G401.6 (cell line): ENCODE results near the gene STK31.
A peak's percentile ranks its signal among the peaks of the same experiment; 100 is the strongest.
"Not testable (repeated sequence)": the region's sequence is repeated elsewhere in the genome, so short reads cannot be mapped to it uniquely, and the experiment has no call there.

Experiments
- FAIRE-seq: peaks from 2 replicates; lab custom pipeline; 2012; peaks lifted over from hg19 to GRCh38; lab: Jason Lieb, UNC

STK31 gene, protein sequence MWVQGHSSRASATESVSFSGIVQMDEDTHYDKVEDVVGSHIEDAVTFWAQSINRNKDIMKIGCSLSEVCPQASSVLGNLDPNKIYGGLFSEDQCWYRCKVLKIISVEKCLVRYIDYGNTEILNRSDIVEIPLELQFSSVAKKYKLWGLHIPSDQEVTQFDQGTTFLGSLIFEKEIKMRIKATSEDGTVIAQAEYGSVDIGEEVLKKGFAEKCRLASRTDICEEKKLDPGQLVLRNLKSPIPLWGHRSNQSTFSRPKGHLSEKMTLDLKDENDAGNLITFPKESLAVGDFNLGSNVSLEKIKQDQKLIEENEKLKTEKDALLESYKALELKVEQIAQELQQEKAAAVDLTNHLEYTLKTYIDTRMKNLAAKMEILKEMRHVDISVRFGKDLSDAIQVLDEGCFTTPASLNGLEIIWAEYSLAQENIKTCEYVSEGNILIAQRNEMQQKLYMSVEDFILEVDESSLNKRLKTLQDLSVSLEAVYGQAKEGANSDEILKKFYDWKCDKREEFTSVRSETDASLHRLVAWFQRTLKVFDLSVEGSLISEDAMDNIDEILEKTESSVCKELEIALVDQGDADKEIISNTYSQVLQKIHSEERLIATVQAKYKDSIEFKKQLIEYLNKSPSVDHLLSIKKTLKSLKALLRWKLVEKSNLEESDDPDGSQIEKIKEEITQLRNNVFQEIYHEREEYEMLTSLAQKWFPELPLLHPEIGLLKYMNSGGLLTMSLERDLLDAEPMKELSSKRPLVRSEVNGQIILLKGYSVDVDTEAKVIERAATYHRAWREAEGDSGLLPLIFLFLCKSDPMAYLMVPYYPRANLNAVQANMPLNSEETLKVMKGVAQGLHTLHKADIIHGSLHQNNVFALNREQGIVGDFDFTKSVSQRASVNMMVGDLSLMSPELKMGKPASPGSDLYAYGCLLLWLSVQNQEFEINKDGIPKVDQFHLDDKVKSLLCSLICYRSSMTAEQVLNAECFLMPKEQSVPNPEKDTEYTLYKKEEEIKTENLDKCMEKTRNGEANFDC

DNA sequence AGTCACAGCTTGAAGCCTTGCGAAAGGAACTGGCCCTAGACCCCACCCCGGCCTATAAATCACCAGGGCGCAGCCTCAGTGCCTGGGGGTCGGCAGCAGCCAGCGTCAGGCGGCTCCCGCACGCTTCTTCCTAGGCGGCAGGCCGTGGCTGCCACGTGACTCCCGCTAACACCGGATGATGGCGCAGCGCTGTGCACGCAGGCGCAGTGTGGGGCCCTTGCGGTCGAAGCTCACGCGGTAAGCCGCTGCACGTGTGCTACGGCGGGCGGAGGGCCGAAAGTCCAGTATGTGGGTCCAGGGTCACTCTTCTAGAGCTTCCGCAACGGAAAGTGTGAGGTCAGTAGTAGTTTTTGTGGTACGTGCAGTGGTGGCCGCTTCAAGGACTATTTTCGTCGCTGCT, at the start of gene STK31:
STK31 (plus strand) TSS at position 220 of the 400 bp plus-strand sequence; CDS start at position 287, 67 bp downstream.
- no peak for FAIRE-seq

DNA sequence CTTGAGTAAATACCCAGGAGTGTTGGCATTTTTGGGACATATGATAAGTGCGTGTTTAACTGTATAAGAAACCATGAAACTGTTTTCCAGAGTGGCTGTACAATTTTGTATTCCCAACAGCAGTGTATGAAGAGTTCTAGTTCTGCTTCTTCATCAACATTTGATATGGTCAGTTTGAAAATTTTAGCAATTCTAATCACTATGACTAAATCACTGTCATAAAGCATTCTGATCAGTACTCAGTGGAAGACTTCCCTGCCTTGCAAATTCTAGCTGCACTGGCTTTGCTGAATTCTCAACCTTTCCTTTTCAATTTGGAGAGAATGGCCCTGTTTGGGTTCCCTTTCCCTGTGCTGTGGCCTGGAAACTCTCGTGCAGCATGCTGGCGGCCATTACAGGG, 48.6 kb upstream of the STK31 start:
- FAIRE-seq = no peak

DNA sequence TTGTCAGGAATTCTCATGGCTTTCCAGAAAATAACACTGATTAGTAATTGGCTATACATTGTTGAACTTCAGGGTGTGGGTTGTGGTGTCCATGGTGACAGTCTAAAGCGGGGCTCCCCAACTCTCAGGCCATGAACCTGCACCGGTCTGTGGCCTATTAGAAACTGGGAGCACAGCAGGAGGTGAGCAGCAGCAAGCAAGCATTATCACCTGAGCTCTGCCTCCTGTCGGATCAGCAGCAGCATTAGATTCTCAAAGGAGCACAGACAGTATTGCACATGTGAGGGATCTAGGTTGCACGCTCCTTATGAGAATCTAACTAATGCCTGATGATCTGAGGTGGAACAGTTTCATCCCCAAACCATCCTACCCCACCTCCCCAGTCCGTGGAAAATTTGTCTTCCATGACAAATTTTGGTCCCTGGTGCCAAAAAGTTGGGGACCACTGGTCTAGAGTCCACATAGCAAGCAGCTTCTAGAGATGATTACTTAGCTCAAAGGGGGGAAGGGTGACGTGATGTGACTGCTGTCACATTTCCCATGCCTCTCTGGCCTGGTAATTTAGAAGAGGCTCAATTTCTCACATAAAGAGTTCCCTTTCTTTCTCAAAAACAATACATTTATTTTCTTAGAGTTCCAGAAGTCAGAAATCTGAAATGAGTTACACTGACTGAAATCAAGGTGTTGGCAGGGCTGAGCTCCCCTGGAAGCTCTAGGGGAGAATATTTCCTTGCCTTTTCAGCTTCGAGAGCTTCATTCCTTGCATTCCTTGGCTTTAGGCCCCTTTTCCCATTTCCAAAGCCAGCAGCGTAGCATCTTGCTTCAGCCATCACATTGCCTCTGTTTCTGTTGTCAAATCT, 47.7 kb upstream of the STK31 start:
- peak; percentile 60 for FAIRE-seq

DNA sequence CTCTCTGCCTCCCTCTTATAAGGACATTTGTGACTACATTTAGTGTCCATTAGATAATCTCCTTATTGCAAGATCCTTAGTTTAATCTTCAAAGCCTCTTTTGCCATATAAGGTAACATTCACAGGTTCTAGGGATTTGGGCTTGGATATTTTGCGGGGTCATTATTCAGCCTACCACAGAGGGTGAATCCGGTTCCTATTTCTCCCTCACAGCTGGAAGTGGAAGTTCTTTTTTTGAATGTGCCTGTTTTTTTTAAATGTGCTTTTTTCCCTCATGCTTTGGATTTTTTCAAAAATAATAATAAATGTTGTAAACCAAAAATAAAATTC, 47.1 kb upstream of the STK31 start:
- peak; percentile 82 for FAIRE-seq

DNA sequence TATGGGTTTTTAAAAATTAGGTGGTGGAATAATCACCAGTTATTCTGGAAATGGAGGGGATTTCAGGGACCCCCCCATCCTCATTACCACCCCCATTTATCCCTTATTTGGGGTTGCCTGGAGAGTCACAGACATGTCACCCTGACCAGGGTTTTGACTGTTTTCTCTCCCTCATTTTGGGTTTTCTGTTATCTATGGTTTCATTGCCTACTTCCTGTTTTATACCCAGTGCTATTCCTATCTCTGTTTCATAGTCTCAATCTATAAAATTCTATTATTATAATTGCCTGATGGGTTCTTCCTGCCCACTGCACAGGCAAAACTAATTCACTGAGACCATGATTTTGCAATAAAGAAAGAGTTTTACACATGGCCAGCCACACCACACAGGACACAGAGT, 45.9 kb upstream of the STK31 start:
- FAIRE-seq = no peak

DNA sequence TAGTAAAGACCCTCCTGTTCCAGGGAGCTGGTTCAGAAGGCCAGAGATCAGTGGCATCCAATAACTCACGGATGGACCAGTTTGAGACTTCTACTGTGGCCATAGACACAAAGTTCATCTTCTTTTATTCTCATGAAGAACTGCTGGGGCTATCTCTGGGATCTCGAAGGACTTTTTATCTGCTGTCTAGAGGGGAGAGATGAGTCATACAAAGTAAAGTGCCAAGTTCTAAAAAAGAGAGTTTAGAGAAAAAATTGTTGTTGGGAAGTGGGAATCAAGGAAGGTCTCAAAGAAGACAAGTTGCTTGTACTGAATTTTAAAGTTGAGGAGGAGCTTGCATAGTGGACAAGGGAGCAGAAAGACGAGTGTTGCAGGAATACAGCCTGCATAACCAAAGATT, 38.0 kb upstream of the STK31 start:
- no peak for FAIRE-seq

DNA sequence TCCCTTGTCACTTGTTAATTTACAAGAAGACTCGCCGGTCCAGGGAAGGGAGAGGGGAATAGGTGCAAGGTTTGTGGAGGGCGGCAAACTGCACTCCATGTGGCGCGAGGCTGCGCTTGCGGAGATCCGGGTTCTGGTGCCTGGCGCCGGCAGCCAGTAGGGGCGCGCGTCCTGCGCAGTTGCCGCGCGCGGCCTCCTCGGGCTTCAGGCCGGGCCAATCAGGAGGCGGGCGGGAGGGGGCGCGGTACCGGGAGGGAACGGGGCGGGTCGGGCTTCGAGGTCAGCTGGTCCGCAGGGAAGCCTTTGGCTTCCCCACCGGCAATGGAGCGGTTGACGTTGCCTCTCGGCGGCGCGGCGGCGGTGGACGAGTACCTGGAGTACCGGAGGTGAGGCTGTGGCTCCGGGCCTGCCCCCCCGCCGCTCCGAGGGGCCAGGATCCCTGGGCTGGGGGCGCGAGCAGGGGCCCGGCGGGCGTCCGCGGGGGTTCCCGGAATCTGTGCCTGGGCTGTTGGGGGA, 30.1 kb upstream of the STK31 start, which contains the start of gene FAM221A:
FAM221A (plus strand) TSS at position 302 of the 516 bp plus-strand sequence; CDS start at position 322, 20 bp downstream.
- no peak for FAIRE-seq

DNA sequence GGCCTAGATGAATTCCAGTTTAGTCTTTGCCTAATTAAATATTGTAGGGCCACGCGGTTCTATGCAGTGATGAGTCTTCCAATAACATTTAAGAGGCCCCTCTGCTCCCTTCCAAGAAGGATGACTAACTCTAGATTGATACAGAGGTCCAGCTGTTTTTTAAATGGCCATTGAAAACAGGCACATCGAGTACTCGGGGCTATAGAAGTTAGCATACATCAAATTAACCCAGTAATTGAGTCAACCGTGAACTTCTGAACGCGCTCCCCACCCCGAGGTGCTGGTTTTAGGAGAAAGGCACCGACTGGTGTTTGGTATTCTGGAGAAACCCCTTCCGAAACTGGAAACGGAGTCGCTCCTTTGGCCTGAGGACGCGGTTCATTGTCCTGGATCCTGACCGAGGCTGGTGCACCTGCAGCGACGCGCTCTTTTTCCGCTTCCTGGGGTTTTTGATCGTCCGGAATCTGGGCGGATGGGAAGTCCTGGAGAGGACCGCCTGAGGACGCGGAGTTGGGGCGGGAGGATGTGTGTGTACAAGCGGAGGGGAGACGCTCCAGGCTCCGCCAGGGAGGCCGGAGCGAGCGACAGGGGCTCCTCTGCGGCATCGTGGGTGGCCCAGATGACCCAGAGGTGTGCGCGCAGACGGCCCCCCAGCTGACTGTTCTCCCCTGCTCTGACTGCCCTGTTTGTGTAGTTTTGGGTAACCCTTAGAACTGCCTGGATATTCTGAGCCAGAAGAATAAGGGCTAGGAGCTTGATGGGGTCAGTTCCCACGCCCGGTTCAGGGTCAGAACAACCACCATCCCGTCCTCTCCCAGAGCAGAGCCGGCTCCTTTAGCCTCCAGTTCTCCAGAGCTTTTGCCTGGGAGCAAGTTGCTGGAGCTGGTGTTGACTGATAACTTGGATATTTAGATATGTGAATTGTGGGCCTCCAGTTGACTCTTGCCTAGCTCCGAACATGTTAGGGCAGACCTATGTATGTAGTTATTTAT, 29.3 kb upstream of the STK31 start:
- FAIRE-seq = no peak

DNA sequence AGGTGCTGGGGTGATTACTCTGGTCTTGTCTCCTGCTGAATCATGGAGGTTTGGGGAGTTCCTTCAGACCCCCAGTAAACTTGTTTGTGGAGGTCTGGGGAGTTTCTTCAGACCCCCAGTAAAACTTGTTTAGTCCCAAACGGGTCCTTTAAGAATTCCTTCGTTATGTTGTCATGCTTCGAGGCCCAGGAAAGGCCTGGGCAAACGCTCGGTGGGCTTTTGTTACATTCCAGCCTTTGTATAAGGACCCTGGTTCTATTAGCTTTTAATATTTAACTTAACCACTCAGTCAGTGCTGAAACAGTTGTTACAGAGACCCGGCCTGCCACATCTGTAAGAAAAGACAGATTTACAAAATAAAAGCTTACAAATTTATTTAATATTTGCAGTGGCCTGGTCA, 26.0 kb upstream of the STK31 start:
- FAIRE-seq = not testable (repeated sequence)

DNA sequence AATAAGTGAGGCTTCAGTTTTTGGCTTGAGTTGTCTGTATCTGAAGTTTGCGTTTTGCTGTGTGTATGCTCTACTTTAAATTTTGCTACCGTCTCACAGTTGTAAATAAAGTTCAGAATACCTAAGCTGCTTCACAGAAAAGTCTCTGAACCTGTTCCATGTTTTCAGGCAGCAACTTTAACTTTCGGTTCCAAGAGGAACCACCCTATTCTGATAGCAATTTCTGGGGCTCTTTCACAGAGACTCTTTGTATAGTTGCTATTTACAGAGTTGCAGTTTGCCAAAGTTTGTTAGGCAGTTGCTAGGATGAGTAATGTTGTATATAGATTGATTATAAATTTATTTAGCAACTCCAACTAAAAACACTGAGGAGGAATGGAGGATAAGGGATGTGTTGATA, 24.3 kb upstream of the STK31 start:
- FAIRE-seq = no peak

DNA sequence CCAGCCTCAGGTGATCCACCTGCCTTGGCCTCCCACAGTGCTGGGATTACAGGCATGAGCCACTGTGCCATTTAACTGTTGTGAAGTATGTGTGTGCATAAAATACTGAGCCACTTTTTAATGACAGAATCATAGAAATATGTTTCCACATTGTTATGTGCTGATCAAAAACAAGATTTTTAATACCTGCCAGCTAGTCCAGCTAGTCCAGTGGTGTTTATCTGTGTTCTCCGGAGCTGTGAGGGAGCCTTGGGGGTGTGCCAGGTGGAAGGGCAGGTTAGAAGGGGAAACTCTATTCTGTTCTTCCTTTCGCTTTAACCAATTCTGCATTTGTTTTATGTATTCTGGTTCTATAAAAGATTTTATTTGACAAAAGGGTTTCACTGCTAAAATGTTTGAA, 23.0 kb upstream of the STK31 start:
- FAIRE-seq = no peak

DNA sequence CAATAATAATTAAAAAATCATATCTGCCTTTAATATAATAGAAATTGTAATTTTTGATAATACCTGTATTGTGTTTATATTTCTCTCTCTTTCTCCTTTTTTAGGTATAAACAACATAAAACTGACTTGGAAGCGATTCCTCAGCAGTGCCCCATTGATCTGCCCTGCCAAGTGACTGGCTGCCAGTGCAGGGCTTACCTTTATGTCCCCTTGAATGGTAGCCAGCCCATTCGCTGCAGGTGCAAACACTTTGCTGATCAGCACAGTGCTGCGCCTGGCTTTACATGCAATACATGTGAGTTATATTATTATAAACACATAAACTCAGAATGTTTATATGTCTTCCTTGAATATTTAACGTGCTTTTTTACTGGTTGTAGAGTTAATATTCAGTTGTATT, 20.9 kb upstream of the STK31 start:
- FAIRE-seq = no peak

DNA sequence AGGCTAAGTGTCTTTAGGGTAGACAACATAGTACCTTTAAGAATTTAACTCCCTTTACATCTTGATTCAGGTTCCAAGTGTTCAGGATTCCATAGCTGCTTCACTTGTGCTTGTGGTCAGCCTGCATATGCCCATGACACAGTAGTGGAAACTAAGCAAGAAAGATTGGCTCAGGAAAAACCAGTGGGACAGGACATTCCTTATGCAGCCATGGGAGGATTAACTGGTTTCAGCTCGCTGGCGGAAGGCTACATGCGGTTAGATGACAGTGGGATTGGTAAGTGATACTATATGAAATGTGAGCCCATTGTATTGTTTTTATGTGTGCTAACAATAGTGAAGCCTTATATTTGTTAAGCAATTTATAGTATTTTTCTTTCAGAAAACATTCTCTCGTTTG, 18.7 kb upstream of the STK31 start:
- FAIRE-seq = no peak

DNA sequence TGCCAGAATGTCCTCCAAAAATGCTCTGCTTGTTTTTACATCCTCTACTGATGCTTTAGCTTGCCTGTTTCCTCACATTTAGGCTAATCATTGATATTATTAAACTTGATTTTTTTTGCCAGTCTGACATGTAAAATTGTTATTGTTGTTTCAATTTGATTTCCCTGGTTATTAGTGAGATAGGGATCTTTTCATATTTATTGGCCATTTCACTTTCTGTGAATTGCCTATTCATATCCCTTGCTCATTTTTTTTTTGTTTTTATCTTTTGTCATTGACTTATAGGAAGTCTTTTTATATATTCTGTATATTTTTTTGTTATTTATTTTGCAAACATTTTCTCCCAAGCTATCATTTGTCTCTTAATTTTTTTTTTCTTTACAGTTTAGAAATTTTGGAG, 16.8 kb upstream of the STK31 start:
- no peak for FAIRE-seq

DNA sequence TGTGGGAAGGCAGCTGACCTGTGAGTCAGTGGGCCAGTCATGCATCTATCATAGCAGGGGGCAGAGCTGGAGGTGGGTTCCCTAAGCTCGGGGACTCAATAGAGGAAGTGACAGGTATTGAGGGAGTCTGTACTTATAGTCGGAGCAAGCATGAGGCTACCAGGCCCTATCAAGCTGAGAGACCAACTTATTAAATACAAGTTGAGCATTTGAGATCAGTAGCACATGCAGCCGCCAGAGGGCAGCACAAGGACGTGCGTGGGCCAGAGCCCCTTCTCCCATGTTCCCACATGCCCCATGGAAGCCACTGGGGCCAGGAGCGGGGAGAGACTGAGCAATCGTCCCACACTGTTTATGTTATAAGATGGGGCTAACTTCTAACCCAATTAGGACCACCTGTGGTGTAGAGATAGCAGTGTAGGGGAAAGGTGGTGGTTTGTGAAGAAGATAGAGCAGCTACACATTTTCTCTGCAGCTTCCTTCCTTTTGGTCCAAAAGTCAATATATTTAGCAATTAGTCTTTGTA, 13.0 kb upstream of the STK31 start:
- FAIRE-seq = peak; percentile 92

DNA sequence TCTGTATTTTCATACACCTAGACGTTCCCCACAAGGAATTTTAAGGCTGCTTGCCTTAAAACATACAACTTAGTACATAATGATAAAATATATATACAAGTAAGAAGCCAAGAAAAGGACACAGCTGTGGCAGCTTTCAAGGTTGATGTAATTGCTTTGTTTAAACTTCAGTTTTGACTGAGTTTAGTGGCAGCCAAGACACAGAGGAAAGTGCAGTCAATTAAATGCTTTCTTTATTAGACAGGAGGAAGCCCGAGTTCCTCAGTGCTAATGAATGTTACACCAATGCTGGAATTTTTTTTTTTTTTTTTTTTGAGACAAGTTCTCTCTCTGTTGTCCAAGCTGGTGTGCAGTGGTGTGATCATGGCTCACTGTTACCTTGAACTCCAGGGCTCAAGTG, 11.2 kb upstream of the STK31 start:
- no peak for FAIRE-seq

DNA sequence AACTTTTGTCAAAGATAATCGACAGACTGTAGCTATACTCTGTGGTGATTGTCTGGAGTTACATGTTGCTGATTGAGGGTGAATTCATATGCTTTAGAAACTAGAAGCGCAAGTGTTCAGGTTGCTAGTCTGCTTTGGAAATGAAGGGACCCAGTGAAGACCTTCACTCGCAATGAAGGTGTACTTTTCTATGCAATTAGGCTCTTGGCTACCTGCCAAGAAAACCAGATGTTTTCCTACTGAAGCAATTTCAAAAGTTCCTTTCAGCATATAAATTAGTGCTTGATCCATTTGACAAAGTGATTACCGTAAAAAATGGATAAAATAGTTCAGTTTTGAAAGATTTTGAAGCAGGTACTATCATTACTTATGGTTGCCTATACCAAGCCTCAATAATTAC, 10.0 kb upstream of the STK31 start:
- FAIRE-seq = peak; percentile 17

DNA sequence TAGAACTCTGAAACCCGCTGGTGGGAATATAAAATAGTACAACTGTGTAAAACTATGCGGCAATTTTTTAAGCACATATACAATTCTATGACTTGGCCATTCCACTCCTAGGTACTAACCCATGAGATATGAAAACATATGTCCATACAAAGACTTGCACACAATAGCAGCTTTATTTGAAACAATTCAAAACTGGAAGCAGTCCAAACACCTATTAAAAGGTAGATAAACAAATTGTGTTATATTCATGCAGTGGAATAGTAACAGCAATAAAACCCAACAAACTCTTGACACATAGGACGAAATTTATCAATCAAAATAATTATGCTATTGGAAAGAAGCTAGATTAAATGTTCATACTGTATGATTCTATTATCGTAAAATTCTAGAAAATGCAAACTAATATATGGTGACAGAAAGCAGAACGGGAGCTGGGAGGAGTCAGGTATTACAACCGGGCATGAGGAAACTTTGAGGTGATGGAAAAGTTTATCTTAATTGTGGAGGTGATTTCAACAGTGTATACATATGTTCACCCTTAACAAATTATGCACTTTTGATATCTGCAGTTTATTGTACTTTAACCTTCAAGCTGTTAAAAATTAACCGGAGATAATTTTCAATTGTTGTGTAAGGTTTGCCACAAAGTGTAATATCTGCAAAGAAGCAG, 803 bp upstream of the STK31 start:
- peak; percentile 56 for FAIRE-seq

DNA sequence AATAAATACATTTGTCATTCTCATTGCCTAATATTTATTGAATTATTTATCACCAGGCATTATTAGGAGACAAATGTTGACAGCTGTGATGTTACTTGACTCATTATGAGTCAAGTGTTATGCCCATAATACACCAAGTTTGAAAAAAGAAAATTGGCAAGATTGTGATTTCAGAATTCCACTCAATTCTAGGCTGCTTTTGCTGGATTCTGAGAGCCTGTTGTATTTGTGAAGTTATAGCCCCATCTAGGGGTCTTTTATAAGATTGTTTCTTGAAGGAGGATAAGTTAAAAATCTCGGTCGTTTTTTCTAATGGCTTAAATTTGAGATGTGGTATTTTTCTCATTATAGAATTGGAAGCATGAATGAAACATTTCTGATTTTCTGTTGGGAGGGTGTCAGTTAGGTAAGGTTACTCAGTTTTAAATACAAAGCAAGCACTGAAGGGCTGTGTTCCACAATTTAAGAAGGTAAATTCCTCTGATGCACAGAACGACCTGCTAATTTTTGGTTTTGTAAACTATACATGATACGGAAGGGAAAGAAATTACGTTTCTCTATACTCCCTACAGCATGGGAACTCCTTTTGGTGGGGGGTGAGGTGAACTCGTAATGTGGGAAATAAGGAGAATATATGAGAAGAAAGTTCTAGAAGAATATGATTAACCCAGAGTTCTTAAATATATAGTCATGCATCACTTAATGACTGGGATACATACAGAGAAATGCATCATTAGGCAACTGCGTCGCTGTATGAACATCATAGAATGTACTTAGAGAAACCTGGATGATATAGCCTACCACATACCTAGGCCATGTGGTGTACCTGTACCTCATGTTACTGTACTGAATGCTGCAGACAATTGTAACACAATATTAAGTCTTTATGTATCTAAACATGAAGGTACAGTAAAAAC, 2.6 kb downstream of the STK31 start:
- FAIRE-seq = peak; percentile 99
